Measurements from ENCODE around the gene SYNGAP1.

GRCh38 chr6:33423777-33424176 lies 3.9 kb downstream of the SYNGAP1 start:
- TF ChIP-seq CREBBP (IDR thresholded peaks at IDR 0.05; ENCODE audit: low read depth, low read length) (no peak), NEUROD1 (IDR thresholded peaks at IDR 0.05; ENCODE audit: borderline replicate concordance, low read depth, low read length, partially characterized antibody) (no peak), NFRKB (IDR thresholded peaks at IDR 0.05; ENCODE audit: low read depth) (no peak), TCF15 (CRISPR knock-in tag; IDR thresholded peaks at IDR 0.05) (no peak), ZNF444 (CRISPR knock-in tag; IDR thresholded peaks at IDR 0.05) (no peak), GTF3C2 (IDR thresholded peaks at IDR 0.05; ENCODE audit: borderline replicate concordance, extremely low read depth, insufficient read length) (no peak), DDX20 (tag; IDR thresholded peaks at IDR 0.05; ENCODE audit: low read depth) (no peak), CTBP1 (IDR thresholded peaks at IDR 0.05; ENCODE audit: borderline replicate concordance) (no peak), ZNF778 (CRISPR knock-in tag; IDR thresholded peaks at IDR 0.05) (no peak), SMARCB1 (IDR thresholded peaks at IDR 0.05; ENCODE audit: insufficient read length, low read depth) (no peak), E2F5 (CRISPR knock-in tag; IDR thresholded peaks at IDR 0.05) (no peak)
- TF ChIP-seq, protein P1, sequence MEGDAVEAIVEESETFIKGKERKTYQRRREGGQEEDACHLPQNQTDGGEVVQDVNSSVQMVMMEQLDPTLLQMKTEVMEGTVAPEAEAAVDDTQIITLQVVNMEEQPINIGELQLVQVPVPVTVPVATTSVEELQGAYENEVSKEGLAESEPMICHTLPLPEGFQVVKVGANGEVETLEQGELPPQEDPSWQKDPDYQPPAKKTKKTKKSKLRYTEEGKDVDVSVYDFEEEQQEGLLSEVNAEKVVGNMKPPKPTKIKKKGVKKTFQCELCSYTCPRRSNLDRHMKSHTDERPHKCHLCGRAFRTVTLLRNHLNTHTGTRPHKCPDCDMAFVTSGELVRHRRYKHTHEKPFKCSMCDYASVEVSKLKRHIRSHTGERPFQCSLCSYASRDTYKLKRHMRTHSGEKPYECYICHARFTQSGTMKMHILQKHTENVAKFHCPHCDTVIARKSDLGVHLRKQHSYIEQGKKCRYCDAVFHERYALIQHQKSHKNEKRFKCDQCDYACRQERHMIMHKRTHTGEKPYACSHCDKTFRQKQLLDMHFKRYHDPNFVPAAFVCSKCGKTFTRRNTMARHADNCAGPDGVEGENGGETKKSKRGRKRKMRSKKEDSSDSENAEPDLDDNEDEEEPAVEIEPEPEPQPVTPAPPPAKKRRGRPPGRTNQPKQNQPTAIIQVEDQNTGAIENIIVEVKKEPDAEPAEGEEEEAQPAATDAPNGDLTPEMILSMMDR (IDR thresholded peaks at IDR 0.05 in 2 of 3, conservative IDR thresholded peaks at IDR 0.05 in 1 of 3; ENCODE audit: insufficient read depth in 2 of 3, low read depth in 1 of 3, low read length in 3 of 3), result no peak
- TF ChIP-seq, protein P2, sequence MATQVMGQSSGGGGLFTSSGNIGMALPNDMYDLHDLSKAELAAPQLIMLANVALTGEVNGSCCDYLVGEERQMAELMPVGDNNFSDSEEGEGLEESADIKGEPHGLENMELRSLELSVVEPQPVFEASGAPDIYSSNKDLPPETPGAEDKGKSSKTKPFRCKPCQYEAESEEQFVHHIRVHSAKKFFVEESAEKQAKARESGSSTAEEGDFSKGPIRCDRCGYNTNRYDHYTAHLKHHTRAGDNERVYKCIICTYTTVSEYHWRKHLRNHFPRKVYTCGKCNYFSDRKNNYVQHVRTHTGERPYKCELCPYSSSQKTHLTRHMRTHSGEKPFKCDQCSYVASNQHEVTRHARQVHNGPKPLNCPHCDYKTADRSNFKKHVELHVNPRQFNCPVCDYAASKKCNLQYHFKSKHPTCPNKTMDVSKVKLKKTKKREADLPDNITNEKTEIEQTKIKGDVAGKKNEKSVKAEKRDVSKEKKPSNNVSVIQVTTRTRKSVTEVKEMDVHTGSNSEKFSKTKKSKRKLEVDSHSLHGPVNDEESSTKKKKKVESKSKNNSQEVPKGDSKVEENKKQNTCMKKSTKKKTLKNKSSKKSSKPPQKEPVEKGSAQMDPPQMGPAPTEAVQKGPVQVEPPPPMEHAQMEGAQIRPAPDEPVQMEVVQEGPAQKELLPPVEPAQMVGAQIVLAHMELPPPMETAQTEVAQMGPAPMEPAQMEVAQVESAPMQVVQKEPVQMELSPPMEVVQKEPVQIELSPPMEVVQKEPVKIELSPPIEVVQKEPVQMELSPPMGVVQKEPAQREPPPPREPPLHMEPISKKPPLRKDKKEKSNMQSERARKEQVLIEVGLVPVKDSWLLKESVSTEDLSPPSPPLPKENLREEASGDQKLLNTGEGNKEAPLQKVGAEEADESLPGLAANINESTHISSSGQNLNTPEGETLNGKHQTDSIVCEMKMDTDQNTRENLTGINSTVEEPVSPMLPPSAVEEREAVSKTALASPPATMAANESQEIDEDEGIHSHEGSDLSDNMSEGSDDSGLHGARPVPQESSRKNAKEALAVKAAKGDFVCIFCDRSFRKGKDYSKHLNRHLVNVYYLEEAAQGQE (IDR thresholded peaks at IDR 0.05; ENCODE audit: borderline replicate concordance), result no peak
- TF ChIP-seq, protein P2 (CRISPR knock-in tag; IDR thresholded peaks at IDR 0.05; ENCODE audit: low read depth), result no peak
- TF ChIP-seq, protein P3, sequence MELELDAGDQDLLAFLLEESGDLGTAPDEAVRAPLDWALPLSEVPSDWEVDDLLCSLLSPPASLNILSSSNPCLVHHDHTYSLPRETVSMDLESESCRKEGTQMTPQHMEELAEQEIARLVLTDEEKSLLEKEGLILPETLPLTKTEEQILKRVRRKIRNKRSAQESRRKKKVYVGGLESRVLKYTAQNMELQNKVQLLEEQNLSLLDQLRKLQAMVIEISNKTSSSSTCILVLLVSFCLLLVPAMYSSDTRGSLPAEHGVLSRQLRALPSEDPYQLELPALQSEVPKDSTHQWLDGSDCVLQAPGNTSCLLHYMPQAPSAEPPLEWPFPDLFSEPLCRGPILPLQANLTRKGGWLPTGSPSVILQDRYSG (tag; conservative IDR thresholded peaks at IDR 0.05; ENCODE audit: low read depth), result no peak
